Measurements from ENCODE around the gene ASL.

The ASL gene

GRCh38 chr7:66138994-66139752 lies 63.6 kb downstream of the ASL start:
- Histone ChIP-seq H3K4me2 (peak overlapping the region in 2 of 11 experiments; percentile 54 to 56; a peak in 2 of 22 replicates), H3K27ac (peak overlapping the region in 1 of 11 experiments; percentile 8; a peak in 1 of 22 replicates), H3K9ac (peak overlapping the region in 2 of 11 experiments; percentile 46 to 52; a peak in 2 of 22 replicates), H4K20me1 (peaks cover 9 to 87% (median 51%) of the 10 kb centered on the region in 11 experiments; a peak in 20 of 22 replicates), H3K9me3 (replicated peaks in 1 of 11) (no peaks in the 10 kb centered on the region), H3K4me3 (no peak overlapping the region), H3K27me3 (no peaks in the 10 kb centered on the region), H3K4me1 (peaks cover 0 to 22% (median 10%) of the 10 kb centered on the region in 10 experiments; a peak in 12 of 20 replicates), H3K36me3 (peaks cover 87 to 100% (median 99%) of the 10 kb centered on the region in 11 experiments)
- TF ChIP-seq Cebpa-rat (IDR thresholded peaks at IDR 0.05): no peak

- 0 out of 22 replicates have a peak overlapping the region, but pooled peaks of 1 of the 11 experiments have one; percentile 1 for H3K27ac ChIP-seq
- no peak overlapping the region for H3K4me3 ChIP-seq
- H3K27me3 ChIP-seq: no peaks in the 10 kb centered on the region
- peak overlapping the region in 1 of 11 experiments; percentile 0; a peak in 1 of 22 replicates for H3K9ac ChIP-seq
- H3K4me2 ChIP-seq: peak overlapping the region in 2 of 11 experiments; percentile 54 to 56; a peak in 3 of 22 replicates
- H3K9me3 ChIP-seq (replicated peaks in 1 of 11): no peaks in the 10 kb centered on the region
- peaks cover 88 to 100% (median 99%) of the 10 kb centered on the region in 11 experiments for H3K36me3 ChIP-seq
- peaks cover 9 to 96% (median 66%) of the 10 kb centered on the region in 11 experiments; a peak in 20 of 22 replicates for H4K20me1 ChIP-seq
- TF ChIP-seq Cebpa-rat (IDR thresholded peaks at IDR 0.05): no peak
- H3K4me1 ChIP-seq: peaks cover 0 to 26% (median 10%) of the 10 kb centered on the region in 10 experiments; a peak in 12 of 20 replicates
These were observed 65.3 kb downstream of the ASL start for GRCh38 chr7:66140924-66141323.

- Histone ChIP-seq H3K4me2 (no peak overlapping the region), H3K9me3 (replicated peaks in 1 of 11) (no peaks in the 10 kb centered on the region), H3K27ac (no peak overlapping the region), H3K9ac (no peak overlapping the region; a peak in 1 of 22 replicates), H4K20me1 (peaks cover 9 to 99% (median 67%) of the 10 kb centered on the region in 11 experiments; a peak in 20 of 22 replicates), H3K27me3 (no peaks in the 10 kb centered on the region), H3K4me1 (peaks cover 0 to 26% (median 11%) of the 10 kb centered on the region in 10 experiments; a peak in 12 of 20 replicates), H3K36me3 (peaks cover 90 to 100% (median 99%) of the 10 kb centered on the region in 11 experiments), H3K4me3 (no peak overlapping the region)
- TF ChIP-seq Cebpa-rat (IDR thresholded peaks at IDR 0.05): no peak
These were observed 66.7 kb downstream of the ASL start for GRCh38 chr7:66142334-66142733.

GRCh38 chr7:66142996-66143395 lies 67.4 kb downstream of the ASL start:
- Histone ChIP-seq H3K36me3 (peaks cover 91 to 100% (median 100%) of the 10 kb centered on the region in 11 experiments), H4K20me1 (peaks cover 9 to 99% (median 60%) of the 10 kb centered on the region in 11 experiments; a peak in 20 of 22 replicates), H3K9ac (no peak overlapping the region), H3K27me3 (no peaks in the 10 kb centered on the region), H3K27ac (no peak overlapping the region), H3K9me3 (replicated peaks in 1 of 11) (no peaks in the 10 kb centered on the region), H3K4me2 (no peak overlapping the region), H3K4me3 (no peak overlapping the region), H3K4me1 (peaks cover 0 to 32% (median 15%) of the 10 kb centered on the region in 10 experiments; a peak in 13 of 20 replicates)
- TF ChIP-seq Cebpa-rat (IDR thresholded peaks at IDR 0.05): no peak

Measured in BLaER1 treated with 17β-estradiol and CSF1 and Interleukin-3, amounts not matched to agents 10 nM and 100 nM (cell line).